Anterior cingulate cortex (tissue), 58 donors: ENCODE results near the gene CERS3.

ENCODE experiments used
- DNase-seq, 58 donors: peaks; one replicate each; lab custom pipeline; 2025; lab: John Stamatoyannopoulos, UW

Gene CERS3

GRCh38 chr15:100393008-100393407 lies 135.7 kb downstream of the CERS3 start:
- DNase-seq: no peak

DNA sequence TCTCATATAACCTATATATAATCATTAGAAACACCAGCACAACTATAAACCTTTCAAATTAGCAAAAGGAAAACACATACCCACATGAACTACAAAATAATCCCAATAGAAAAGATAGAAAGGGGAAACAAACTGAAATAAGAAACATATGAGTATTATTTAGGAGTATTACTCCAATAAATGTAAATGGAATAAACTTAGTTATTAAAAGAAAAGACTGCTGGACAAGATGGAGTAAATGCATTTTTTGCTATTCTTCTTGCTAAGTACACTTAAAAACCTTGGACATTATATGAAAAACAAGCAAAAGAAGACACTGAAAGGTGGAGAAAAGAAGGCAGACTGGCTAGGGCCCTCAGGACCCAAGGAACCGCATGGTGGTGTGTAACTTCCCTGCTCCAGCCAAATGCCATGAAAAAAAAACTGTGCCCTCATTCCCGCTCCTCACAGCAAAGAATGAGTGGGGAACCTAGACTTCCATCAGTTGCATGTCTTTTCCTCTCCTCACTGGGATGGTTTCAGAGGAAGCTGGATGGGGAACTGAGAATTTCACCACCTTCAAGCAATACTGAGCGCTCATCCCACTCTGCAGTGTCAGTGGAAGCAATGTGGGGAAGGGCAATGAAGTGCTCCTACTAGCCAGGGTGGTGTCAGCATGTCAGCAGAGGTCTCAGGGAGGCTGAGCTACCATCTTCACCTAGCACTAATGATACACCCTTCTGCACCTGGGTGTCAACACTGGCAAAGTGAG lies 143.3 kb downstream of the CERS3 start:
- DNase-seq: no peak

DNA sequence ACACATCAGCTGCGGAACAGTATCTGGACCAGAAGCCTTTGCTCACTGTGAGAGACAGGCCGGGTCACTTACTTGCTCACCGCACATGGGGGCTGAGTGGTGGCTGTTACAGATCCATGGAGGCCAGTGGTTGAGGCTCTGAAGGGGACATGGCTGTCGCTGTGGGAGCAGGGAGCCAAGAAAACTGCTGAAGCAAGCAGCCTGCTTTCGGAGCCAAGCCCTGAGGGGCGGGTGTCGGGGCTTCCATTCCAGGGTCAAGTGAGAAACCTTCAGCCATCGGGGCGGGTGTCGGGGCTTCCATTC lies 144.7 kb downstream of the CERS3 start:
- no peak for DNase-seq

GRCh38 chr15:100383302-100384107 lies 145.2 kb downstream of the CERS3 start:
- DNase-seq: peak in 1 of 58 donors; percentile 2

GRCh38 chr15:100373942-100374341 lies 154.8 kb downstream of the CERS3 start:
- no peak for DNase-seq

GRCh38 chr15:100373120-100373896 lies 155.4 kb downstream of the CERS3 start:
- DNase-seq: no peak

- no peak for DNase-seq
Measured at GRCh38 chr15:100372739-100373119, 156.0 kb downstream of the CERS3 start.

- no peak for DNase-seq
Measured at GRCh38 chr15:100355342-100355741, 173.4 kb downstream of the CERS3 start.

DNA sequence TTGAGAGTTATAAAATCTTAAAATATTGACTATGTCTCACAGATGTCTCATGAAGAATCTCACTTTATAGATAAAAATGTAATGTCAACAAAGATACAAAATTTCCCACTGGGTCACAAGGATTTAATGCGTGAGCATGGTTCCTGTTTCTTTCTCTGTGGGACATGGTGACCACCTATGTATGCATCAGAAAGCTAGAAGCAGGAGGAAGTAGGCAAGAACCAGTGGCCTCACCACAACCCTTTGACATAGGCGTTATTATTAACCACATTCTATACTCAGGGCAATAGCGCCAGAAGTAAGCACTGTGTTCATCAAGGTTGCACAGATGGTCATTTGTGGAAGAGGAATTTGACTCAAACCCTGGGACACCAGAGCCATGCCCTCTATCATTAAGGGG lies 175.3 kb downstream of the CERS3 start:
- DNase-seq: no peak

DNA sequence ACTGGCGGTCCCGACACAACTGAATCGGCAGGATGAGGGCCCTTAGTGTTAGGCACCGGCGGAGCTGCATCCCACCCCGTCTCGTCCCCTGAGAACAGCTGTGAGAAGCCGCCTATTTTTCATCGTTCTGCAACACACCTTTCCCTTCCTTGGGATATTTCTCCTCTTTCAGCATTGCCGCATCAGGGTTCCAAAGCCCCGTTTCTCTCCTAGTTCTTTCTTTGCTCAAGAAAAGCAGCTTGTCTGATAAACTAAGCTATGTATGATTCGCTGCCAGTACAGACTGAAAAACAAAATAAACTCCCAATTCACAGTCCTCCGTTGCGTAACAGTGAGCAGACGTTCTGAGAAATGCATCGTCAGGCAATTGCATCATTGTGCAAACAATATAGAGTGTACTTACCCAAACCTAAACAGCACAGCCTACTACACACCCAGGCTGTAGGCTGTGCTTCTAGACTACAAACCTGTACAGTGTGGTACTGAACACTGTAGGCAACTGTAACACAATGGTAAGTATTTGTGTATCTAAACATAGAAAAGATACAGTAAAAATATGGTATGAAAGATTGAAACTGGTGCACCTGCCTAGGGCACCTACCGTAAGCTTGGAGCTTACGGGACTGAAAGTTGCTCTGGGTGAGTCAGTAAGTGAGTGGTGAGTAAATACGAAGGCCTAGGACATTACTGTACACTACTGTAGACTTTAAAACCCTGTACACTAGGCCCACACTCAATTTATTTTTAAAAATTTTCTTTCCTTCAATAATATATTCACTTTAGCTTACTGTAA lies 178.1 kb downstream of the CERS3 start:
- DNase-seq: no peak
